HG02938 (cell line): ENCODE results near the gene EMD.

Source experiments
- ATAC-seq: cut with Tn5 transposase; IDR thresholded peaks from one replicate; pipeline ENCODE4 v1.9.1; 2021; ENCODE audit warnings: mild to moderate bottlenecking, moderate library complexity; ENCODE audit not compliant: unreplicated experiment

Gene EMD

GRCh38 chrX:154355094-154355775, 23.9 kb upstream of the EMD start:
- ATAC-seq, result no peak

GRCh38 chrX:154355776-154356140, 23.3 kb upstream of the EMD start:
- no peak for ATAC-seq

DNA sequence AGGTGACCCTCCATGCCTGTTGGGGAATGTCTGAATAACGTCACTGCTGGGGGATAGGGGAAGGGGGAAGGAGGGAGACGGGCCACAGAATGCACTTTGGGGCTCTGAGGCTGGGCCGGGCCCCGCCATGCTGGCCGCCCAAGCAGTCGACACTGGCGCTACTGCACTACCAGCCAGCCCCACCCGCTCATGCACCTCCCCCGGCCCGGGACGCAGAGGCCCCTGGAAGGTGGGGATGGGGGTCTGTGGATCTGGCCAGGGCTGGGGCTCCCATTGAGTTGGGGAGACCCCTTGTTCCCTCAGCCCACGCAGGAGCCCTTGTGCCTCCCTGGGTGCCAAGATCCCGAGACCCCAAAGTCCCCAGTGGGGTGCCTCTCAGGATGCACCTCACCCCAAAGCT, 22.5 kb upstream of the EMD start:
- no peak for ATAC-seq

- ATAC-seq, result no peak
Measured at GRCh38 chrX:154357205-154357604, 21.9 kb upstream of the EMD start.

DNA sequence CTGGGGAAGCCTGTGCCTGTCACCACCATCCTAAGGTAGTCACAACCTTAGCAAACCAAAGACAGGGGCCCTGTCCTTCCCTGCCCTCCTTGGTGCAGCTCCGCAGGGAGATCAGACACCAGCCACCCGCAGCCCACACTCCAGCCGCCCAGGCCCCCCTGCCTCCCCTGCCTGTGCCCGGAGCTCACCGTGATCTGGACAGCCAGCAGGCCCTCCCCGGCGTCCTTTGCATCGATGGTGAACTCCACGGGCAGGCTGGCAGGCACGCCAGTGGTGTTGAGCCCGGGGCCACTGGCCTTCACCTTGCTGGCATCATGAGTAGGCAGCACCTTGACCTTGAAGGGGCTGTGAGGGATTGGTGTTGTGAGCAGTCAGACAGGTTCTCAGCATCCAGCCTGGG, 21.1 kb upstream of the EMD start:
- ATAC-seq, result no peak

- no peak for ATAC-seq
Measured at GRCh38 chrX:154358829-154359228, 20.3 kb upstream of the EMD start.

GRCh38 chrX:154359362-154360154, 19.5 kb upstream of the EMD start:
- no peak for ATAC-seq

DNA sequence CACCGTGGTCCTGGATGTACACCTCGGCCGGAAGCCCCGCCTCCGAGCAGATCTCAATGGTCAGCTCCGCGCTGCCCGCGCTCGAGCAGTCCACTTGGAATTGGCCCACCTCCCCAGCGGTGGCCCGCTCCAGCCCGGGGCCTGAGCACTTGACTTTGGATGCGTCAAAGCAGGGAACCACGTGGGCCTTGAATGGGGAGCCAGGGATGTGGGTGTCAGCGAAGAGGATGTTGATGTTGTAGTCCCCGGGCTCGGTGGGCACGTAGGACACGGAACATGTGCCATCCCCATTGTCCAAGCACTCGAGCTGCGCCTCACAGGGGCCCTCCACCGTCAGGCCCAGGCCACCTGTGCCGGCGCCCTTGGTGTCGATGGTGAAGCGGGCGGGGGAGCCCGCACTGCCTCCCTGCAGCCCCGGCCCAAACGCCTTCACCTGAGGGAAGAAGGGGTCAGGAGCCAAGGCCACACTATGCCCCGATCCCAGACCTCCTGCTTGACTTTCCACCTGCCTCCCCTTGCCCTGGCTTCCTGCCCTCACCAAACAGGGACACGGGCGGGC, 18.9 kb upstream of the EMD start:
- ATAC-seq, result no peak

DNA sequence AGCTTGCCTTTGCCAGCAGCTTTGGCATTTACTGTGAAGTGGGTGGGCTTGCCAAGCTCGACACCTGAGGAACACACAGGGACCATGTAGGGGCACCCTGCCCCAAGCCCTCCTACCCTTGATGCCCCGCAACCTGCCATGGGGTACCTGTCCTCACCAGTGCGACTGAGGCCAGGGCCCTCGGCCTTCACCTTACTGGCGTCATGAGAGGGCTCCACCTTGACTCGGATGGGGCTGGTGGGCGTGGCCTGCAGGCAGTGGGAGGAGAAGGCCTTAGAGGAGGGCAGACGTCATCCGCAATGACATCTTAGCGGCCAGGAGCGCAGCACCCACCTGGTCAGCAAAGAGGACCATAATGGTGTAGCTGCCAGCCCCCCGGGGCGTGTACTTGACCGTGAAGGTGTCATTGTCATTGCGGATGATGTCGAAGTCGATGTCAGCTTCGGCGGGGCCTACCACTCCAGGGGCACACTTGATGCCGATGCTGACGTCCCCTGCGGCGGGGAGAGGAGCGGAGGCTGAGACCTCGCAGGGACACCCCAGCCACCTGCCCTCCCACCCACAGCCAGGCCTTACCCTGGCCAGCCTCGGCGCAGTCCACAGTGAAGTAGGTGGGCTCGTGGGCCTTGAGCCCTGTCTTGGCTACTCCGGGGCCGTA, 16.9 kb upstream of the EMD start:
- no peak for ATAC-seq

DNA sequence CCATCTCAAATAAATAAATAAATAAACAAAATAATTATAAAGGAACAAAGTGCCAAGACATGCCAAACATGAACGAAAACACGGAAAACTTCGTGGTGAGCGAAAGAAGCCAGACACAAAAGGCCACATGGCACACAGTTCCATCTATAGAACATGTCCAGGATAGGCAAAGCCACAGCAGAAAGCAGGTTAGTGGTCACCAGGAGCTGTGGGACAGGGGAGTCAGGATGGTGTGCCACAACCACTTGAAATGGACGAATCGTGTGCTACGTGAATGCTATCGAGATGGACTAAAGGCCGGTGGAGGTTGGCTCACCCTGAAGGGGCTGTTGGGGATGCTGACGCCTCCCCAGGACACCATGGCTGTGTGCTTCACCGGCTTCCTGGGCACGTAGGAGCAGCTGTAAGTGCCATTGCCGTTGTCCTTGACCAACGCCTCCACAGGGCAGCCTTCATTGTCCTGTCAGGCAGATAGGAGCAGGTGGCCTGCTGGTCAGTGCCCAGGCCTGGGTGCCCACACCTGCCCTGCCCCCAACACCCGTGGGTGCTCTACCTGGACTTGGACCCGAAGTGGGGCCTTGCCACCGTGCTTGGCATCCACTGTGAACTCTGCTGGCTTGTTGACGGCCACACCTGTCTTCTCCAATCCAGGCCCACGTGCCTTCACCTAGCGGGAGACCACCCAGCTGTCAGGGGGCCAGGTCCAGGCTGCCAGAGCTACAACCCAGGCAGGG, 15.2 kb upstream of the EMD start:
- ATAC-seq, result no peak

DNA sequence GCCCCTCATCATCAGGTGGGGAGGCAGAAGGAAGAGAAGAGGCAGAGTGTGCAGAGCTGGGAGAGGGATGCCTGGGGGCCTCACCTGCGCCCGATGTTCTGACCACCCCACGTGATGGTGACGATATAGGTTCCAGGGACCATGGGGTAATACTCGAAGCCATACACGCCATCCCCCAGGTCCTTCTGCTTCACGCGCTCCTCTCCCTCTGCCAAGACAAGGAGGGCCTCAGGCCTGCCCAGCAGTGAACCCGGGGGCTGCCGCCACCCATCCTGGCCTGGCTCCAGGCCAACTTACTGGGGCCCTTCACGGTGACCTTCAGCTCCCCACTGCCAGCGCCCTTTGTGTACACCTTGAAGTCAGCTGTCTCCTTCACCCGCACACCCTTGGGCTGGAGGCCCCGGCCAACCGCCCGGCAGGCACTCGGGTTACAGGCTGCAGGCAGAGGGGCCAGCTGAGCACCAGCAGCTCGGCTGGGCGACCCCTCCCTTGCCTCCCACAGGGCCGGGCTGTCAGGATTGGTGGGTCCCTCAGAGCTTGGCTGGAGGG, 14.0 kb upstream of the EMD start:
- ATAC-seq, result no peak

GRCh38 chrX:154365997-154366665, 13.0 kb upstream of the EMD start:
- ATAC-seq, result no peak

- ATAC-seq, result no peak
Measured at GRCh38 chrX:154366666-154367055, 12.4 kb upstream of the EMD start.

DNA sequence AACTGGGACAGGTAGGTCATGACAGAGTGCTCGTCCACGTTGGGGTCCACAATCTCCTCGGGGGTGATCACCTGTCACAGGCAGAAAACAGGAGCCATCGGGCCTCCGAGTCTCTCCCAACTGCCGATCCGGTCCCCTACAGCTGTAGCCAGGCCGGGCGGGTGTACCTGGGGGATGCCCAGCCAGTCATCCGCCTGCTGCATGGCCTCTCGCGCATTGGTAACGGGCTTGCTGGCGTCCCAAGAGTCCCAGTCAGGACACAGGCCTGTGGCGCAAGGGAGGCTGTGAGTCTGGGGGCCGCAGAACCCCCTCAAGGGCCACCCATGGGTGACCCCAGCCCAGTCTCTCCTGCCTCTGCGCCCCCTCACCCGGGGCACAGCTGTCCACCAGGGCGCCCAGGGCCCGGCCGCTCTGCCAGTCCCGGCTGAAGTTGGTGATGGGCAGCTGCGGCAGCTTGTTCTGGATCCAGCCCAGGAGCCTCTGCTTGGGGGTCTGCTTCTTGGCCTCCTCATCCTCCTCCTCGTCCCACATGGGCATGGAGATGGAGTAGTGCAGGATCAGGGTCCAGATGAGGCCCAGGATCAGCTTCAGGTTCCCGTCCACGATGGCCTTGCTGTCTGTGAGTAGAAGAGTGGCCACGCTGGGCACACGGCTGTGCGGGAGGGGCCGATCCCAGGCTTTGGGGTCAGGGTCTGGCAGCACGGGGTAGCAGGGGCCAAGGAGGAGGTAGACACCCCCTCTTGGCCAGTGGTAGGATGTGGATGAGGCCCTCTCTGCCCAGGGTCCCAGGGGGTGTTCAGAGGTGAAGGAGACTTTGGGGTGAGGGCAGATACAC, 11.4 kb upstream of the EMD start:
- ATAC-seq, result no peak

- no peak for ATAC-seq
Measured at GRCh38 chrX:154368630-154369448, 10.3 kb upstream of the EMD start.

GRCh38 chrX:154369449-154370299, 9.4 kb upstream of the EMD start:
- no peak for ATAC-seq

- no peak for ATAC-seq
Measured at GRCh38 chrX:154370300-154371016, 8.6 kb upstream of the EMD start.
